A673 (cell line): ENCODE measurements around the gene NUP93. TPM values are rescaled to one million over a fixed set of nuclear protein-coding genes. Genes with fewer than 3 reads are reported as not detected.

ENCODE experiments used
- BruUV-seq: library from RNA; stranded (reverse); fragments of 400-500 nt; replicated peaks from 2 replicates; lab custom pipeline; 2021; lab: Mats Ljungman, UMichigan
- CTCF ChIA-PET: fragments of 300-600 bp; sonication (Branson Sonifier 250); formaldehyde crosslinking; loops from one replicate; lab custom pipeline; 2022; ENCODE audit warnings: antibody characterized with exemption; lab: Charles Lee
- POLR2A ChIA-PET: fragments of 300-600 bp; sonication (Branson Sonifier 250); formaldehyde crosslinking; loops from one replicate; lab custom pipeline; 2022; ENCODE audit warnings: antibody characterized with exemption; ENCODE audit not compliant: low non-redundant PET; lab: Charles Lee
- DNase-seq: peaks from one replicate; pipeline ENCODE4 v3.0.0-alpha.2; 2015; ENCODE audit warnings: low spot score
- H3K27ac ChIP-seq: fragments of 200-600 bp; sonication (generic); 2 replicates; pipeline ENCODE4 v1.5.1; 2016; ENCODE audit warnings: mixed run types, low read depth, mild to moderate bottlenecking, mixed read lengths, antibody characterized with exemption, low read length; ENCODE audit not compliant: poor library complexity, severe bottlenecking
- H3K27me3 ChIP-seq: fragments of 200-600 bp; sonication (generic); replicated peaks from 2 replicates; pipeline ENCODE4 v1.6.1; 2017; ENCODE audit warnings: mixed run types, low read depth, mild to moderate bottlenecking, mixed read lengths, antibody characterized with exemption, low read length; ENCODE audit not compliant: insufficient read depth, poor library complexity
- H3K36me3 ChIP-seq: fragments of 200-600 bp; sonication (generic); 2 replicates; pipeline ENCODE4 v1.6.1; 2016; ENCODE audit warnings: mixed run types, mild to moderate bottlenecking, mixed read lengths, antibody characterized with exemption, low read length; ENCODE audit not compliant: insufficient read depth, poor library complexity, severe bottlenecking
- H3K4me1 ChIP-seq: fragments of 200-600 bp; sonication (generic); 2 replicates; pipeline ENCODE4 v1.6.1; 2017; ENCODE audit warnings: mixed run types, mild to moderate bottlenecking, mixed read lengths, antibody characterized with exemption, low read length; ENCODE audit not compliant: insufficient read depth, poor library complexity, severe bottlenecking
- H3K4me3 ChIP-seq: fragments of 200-600 bp; sonication (generic); 2 replicates; pipeline ENCODE4 v1.5.1; 2016; ENCODE audit warnings: low read depth, mixed run types, mild to moderate bottlenecking, mixed read lengths, low read length; ENCODE audit not compliant: poor library complexity, severe bottlenecking
- H3K9me3 ChIP-seq: fragments of 200-600 bp; sonication (generic); 2 replicates; pipeline ENCODE4 v1.6.1; 2016; ENCODE audit warnings: mixed run types, low read depth, mild to moderate bottlenecking, mixed read lengths, antibody characterized with exemption, low read length; ENCODE audit not compliant: poor library complexity, severe bottlenecking
- CTCF ChIP-seq: fragments of 300-800, 200-600 bp; sonication (generic); conservative IDR thresholded peaks from 2 replicates; pipeline ENCODE4 v1.5.1; 2017; ENCODE audit warnings: low read depth, mild to moderate bottlenecking, antibody characterized with exemption, low read length, moderate library complexity, mixed read lengths
- EZH2 ChIP-seq: fragments of 200-600 bp; sonication (generic); IDR thresholded peaks from 2 replicates; pipeline ENCODE4 v1.6.1; 2017; ENCODE audit warnings: borderline replicate concordance, low read depth, mild to moderate bottlenecking, mixed read lengths, antibody characterized with exemption, low read length; ENCODE audit not compliant: poor library complexity, severe bottlenecking
- intact Hi-C: fragments of 100-400 bp; cut with micrococcal nuclease; formaldehyde crosslinking; loops from one replicate; pipeline ENCODE4 v1.10.0; 2022; ENCODE audit not compliant: unreplicated experiment
- total RNA-seq: library from RNA; stranded (reverse); gene quantifications from 2 replicates; pipeline ENCODE4 v1.2.3, GENCODE V29; 2021

The NUP93 gene
- total RNA-seq, 1 experiment from 2014 or later, result 155 TPM

- TF ChIP-seq EZH2 (no peak), CTCF (no peak)
- Histone ChIP-seq H3K4me3 (no peak overlapping the region), H3K4me1 (no peaks in the 10 kb centered on the region), H3K27ac (no peak overlapping the region), H3K36me3 (peaks cover 18% of the 10 kb centered on the region), H3K9me3 (peaks cover 9% of the 10 kb centered on the region), H3K27me3 (no peaks in the 10 kb centered on the region)
- ChIA-PET POLR2A (no interaction called here), CTCF (no interaction called here)
- BruUV-seq, result no TSS peak
- intact Hi-C loops, result no loop called here
- DNase-seq, result no peak
Observed at GRCh38 chr16:56758432-56758831, 28.5 kb downstream of the NUP93 start.

- H3K27ac ChIP-seq, result no peak overlapping the region
- peaks cover 9% of the 10 kb centered on the region for H3K9me3 ChIP-seq
- ChIA-PET CTCF (no interaction called here), POLR2A (no interaction called here)
- peaks cover 18% of the 10 kb centered on the region for H3K36me3 ChIP-seq
- DNase-seq, result no peak
- intact Hi-C loops, result no loop called here
- no peaks in the 10 kb centered on the region for H3K4me1 ChIP-seq
- no peak for TF ChIP-seq EZH2
- no peak for TF ChIP-seq CTCF
- H3K4me3 ChIP-seq, result no peak overlapping the region
- no TSS peak for BruUV-seq
- no peaks in the 10 kb centered on the region for H3K27me3 ChIP-seq
Observed at GRCh38 chr16:56758930-56759329, 29.0 kb downstream of the NUP93 start.

GRCh38 chr16:56763291-56763916 is 33.5 kb downstream of the NUP93 start:
- Histone ChIP-seq H3K4me1 (peaks cover 5% of the 10 kb centered on the region), H3K9me3 (no peaks in the 10 kb centered on the region), H3K27me3 (no peaks in the 10 kb centered on the region), H3K4me3 (no peak overlapping the region), H3K36me3 (peaks cover 18% of the 10 kb centered on the region), H3K27ac (no peak overlapping the region)
- CTCF ChIA-PET, result no interaction called here
- POLR2A ChIA-PET, result no interaction called here
- BruUV-seq, result no TSS peak
- no peak for DNase-seq
- intact Hi-C loops, result no loop called here
- TF ChIP-seq CTCF, result no peak
- no peak for TF ChIP-seq EZH2
